HG02678 (cell line): ENCODE data around the gene SLC4A11.
"Not testable (repeated sequence)": the region's sequence is repeated elsewhere in the genome, so short reads cannot be mapped to it uniquely, and the experiment has no call there.

ENCODE experiments used
- ATAC-seq: cut with Tn5 transposase; IDR thresholded peaks from one replicate; pipeline ENCODE4 v1.9.1; 2021; ENCODE audit warnings: mild to moderate bottlenecking, moderate library complexity; ENCODE audit not compliant: unreplicated experiment

The SLC4A11 gene

GRCh38 chr20:3229158-3229557, 9.8 kb downstream of the SLC4A11 start:
- ATAC-seq, result no peak

- ATAC-seq, result no peak
Observed at GRCh38 chr20:3228750-3229032, 10.3 kb downstream of the SLC4A11 start.

GRCh38 chr20:3227936-3228749, 10.8 kb downstream of the SLC4A11 start:
- no peak for ATAC-seq

DNA sequence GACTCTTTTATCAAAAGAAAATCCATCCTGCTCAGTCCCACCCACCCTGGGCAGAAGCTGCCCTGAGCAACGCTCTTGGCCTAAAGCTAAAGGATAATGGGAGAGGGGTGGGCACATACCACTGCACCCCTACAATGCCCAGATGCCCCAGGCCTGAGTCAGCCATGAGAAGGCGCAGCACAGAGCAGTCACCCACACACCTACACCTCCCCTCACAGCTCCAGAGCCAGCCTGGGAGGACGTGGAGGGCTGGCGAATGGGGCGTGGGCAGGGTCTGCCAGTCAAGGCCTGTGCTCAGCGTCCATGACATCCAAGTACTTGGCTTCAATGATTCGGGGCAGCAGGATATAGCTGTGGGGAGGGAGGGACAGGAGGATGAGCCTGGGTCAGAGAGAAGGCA, 11.5 kb downstream of the SLC4A11 start:
- ATAC-seq, result no peak

- ATAC-seq, result no peak
Observed at GRCh38 chr20:3226864-3227263, 12.1 kb downstream of the SLC4A11 start.

- no peak for ATAC-seq
Observed at GRCh38 chr20:3226093-3226492, 12.9 kb downstream of the SLC4A11 start.

GRCh38 chr20:3224681-3225421, 14.1 kb downstream of the SLC4A11 start:
- ATAC-seq, result no peak

GRCh38 chr20:3223994-3224680, 14.9 kb downstream of the SLC4A11 start:
- ATAC-seq, result no peak

DNA sequence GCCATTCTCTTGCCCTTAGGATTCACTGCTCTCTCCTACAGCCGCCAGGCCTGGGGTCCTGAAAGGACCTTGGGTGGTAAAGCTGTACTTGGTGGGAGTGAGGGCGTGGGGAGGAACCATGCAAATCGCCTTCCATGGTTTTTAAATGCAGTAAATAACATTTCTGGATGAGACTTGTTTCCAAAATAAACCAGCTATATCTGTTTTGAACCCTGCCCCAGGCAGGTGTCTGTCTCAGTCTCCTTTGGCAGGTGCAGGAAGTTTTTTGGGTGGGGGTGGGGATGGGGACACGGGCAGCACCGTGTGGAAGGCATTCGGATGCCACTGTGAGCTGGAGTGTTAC, 15.4 kb downstream of the SLC4A11 start:
- no peak for ATAC-seq

DNA sequence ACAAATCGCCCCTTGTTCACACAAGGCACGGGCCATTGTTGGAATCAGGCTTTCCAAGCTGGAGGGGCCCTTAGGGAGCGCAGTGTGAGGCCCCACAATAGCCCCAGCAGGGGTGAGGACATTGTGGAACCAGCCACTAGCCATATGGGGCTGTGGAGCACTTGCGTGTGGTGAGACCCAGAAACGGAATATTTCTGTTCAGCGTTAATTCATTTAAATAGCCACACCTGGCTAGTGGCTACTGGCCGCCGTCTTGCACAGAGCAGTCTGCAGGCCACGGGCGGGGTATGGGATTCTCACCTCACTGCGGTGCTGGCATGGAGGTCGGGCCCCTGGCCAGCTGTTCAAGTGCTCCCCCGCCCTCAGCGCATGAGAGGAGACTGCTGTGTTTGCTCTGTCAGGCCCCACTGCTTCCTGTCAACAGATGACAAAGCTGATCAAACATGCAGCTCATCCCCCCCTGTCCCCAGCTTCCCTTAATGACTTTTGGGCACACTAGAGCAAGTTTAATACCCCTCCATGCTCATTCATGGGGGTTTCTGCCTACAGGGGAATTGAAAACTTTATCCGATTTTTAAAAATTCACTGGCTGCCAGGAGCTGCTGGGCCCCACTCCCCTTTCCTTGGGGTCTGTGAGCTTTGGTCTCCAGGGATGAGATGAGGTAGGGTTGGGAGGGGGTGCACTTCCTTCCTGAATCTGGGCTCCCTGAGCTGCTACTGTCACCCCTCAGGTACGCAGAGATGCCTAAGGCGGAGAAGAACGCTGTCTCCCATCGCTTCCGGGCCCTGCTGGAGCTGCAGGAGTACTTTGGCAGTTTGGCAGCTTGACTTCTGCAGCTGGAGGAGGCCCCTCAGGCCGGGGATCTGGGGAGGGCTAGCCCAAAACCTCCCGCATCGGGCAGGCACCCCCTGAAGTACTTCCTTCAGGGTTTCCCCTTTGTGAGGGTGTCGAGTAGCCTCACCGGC, 16.1 kb downstream of the SLC4A11 start:
- ATAC-seq, result no peak

GRCh38 chr20:3221398-3222226, 17.4 kb downstream of the SLC4A11 start:
- no peak for ATAC-seq

DNA sequence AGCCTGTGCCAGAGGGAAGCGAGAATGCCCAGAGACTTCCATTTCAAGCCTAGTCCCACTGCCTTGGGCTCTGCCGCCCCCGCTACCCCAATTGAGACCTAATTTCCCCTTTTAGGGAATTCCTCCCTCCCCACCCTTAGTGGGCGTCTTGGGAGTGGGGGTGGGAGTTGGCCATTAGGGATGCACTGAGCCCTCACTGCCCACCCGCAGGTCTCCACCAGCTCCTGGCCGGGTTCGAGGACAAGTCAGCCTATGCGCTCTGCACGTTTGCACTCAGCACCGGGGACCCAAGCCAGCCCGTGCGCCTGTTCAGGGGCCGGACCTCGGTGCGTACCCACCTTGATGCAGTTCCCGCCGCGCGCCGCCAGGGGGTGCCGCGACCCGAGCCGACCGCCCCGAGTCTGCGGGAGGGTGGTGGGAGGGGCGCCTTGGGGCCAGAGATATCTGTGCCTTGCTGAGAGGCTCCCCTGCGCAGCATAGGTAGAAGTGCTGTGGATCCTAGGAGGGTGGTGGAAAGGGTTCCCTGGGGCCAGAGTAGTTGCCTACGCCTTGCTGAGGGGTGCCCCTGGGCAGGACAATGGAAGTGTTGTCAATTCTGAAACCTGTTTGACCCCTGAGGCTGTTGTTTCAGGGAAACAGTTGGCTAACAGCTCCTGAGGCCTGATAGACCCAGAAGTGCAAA, 20.5 kb downstream of the SLC4A11 start:
- ATAC-seq, result no peak

- ATAC-seq, result not testable (repeated sequence)
Observed at GRCh38 chr20:3215359-3215917, 23.6 kb downstream of the SLC4A11 start.

DNA sequence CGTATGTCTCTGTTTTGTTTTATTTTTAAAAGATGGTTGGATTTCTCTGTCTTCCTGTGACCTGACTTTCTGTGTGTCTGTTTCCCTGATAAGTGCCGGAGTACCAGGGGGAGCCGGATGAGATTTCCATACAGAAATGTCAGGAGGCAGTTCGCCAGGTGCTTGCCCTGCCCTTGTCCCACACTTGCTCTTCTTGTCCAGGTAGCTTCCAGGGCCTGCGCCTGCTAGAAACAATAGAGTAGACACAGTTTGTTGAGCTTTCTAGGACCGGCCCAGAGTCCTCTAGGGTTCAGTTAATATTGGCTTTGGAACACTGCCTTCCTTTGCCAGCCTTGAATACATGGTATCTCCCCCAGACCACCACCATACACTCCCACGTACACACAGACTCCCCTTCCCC, 25.8 kb downstream of the SLC4A11 start:
- no peak for ATAC-seq

- ATAC-seq, result no peak
Observed at GRCh38 chr20:3210346-3210745, 28.6 kb downstream of the SLC4A11 start.

DNA sequence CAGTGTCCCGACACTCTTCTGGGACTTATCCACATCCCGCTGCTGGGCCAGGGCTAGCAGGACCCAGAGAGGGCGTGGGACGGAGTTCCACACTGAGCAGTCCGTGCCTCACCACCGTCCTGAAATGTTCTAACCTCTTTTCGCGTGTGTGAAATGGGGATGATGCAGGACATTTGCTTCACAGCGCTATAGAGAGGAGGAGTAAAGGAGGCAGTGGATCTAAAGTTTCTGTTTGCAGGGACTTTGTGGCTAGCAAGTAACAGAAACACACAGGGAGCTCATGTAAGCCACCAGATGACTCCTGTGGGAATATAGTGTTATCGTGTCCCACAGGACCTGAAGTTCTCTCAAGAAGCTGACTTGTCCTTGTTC, 29.1 kb downstream of the SLC4A11 start:
- peak; percentile 20 for ATAC-seq

DNA sequence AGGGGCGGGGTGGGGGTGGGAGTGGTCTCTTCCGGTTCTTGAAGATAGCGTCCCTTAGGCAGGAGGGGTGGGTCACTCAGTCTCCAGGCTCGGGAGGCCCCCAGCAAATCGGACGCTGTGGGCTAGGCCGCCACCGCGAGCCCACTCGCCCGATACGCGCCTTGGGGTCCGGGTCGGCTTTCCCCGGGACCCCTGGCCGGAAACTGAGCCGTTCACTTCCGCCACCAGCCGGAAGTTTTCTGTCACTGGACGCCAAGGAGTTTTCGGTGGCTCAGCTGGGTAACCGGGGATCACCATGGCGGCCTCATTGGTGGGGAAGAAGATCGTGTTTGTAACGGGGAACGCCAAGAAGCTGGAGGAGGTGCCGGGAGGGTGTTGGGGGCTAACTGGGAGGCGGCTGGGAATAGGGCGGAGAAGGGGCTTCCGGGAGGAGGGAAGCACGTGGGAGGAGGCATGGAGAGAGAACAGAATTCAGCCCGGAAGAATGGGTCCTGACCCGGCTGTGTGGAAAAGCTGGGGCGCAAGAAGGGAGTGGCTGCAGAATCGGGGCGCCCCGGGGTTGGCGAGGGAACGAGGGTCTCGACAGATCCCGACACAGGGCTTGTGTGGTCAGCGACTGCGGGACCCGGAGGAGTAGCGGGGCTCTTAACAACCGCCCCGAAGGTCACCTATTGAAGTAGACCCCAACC, 29.6 kb downstream of the SLC4A11 start, which contains the start of gene ITPA:
TSS of gene ITPA (plus strand) at position 242 of the 689 bp plus-strand sequence. CDS start at position 296, 54 bp downstream.
- ATAC-seq, result peak; percentile 48

DNA sequence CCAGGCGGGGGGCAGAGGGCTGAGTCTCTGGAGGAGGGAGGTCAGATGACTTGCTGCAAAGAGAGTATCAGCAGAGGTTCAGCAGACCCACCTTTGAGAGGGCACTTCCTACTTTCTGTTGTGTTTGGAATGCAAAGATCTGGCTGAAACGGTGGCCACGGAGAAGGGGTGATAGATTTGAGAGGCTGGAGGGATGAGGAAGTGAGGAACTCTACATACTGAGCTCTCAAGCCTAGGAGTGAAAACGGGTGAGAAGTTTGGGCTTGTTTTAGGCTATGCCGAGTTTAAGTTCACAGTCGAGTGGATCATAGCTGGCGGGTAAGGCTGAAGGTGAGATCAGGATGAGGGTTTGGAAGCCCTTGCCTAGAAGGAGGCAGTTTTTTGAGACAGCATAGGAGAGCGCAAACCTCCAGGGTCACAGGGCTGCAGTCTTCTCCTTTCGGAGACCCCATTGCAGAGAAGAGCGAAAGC, 30.2 kb downstream of the SLC4A11 start:
- ATAC-seq, result peak; percentile 3
